Vagina (tissue), 2 donors: Measurements from ENCODE around the gene FASTK.

Source experiments
- POLR2A ChIP-seq, 2 donors: fragments of 450-650 bp; IDR thresholded peaks; one replicate each; pipeline ENCODE4 v1.6.1; 2017; ENCODE audit warnings: antibody characterized with exemption in 2 of 2, mild to moderate bottlenecking in 2 of 2, moderate library complexity in 2 of 2
- POLR2AphosphoS5 ChIP-seq, 2 donors: sonication (generic); formaldehyde crosslinking; IDR thresholded peaks; one replicate each; pipeline ENCODE4 v1.9.0; 2017; ENCODE audit warnings: antibody characterized with exemption in 2 of 2, mild to moderate bottlenecking in 2 of 2, low read depth in 1 of 2; ENCODE audit not compliant: insufficient read depth in 1 of 2
- TF ChIP-seq, protein P1 (sequence below), 3 experiments: fragments of 450-650 bp in 2 of 3; fragments of 200-600 bp in 1 of 3; sonication (generic) in 1 of 3; IDR thresholded peaks; one replicate each; pipeline ENCODE4 v1.5.1; 2017 to 2019; ENCODE audit warnings: antibody characterized with exemption in 3 of 3, mild to moderate bottlenecking in 2 of 3, moderate library complexity in 2 of 3

DNA sequence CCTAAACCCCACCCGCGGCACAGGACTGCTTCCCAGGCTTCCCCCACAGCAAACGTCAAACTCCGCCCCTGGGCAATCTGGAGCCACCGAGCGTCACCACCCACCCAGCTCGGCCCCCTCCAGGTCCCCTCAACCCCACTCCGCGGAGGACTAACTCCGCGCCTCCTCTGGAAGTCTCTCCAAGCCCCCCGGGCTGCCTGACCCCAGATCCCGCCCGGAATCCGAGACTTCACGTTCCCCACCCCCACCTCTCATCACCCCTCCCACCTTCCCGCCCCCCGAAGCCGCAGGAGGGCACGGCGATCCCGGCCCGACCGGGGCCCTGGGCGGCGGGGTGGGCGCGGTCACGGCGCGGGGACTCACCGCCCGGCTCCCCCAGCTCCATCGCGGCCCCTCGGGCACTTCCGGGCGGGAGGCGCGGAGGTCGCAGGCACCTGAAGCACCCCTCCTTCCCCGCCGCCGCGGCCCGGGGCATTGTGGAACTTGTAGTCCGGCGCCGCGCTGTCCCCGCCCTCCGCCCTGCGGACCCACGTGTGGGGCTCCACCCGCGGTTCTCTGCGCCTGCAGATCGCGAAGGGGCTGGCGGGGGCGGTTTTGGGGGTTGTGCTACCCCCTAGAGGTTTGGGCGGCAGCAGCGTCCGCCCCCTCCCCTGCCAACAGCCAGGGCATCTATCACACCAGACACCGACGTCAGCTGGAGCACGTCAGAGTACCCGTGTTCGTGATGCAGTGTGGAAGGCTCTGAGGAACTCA is 2.6 kb upstream of the FASTK start, which contains the start of gene TMUB1:
- TF ChIP-seq POLR2AphosphoS5 (IDR thresholded peaks at IDR 0.05; ENCODE audit: insufficient read depth in 1 of 2, low read depth in 1 of 2), result peak in 1 of 2 donors; percentile 69
- TF ChIP-seq, protein P1, sequence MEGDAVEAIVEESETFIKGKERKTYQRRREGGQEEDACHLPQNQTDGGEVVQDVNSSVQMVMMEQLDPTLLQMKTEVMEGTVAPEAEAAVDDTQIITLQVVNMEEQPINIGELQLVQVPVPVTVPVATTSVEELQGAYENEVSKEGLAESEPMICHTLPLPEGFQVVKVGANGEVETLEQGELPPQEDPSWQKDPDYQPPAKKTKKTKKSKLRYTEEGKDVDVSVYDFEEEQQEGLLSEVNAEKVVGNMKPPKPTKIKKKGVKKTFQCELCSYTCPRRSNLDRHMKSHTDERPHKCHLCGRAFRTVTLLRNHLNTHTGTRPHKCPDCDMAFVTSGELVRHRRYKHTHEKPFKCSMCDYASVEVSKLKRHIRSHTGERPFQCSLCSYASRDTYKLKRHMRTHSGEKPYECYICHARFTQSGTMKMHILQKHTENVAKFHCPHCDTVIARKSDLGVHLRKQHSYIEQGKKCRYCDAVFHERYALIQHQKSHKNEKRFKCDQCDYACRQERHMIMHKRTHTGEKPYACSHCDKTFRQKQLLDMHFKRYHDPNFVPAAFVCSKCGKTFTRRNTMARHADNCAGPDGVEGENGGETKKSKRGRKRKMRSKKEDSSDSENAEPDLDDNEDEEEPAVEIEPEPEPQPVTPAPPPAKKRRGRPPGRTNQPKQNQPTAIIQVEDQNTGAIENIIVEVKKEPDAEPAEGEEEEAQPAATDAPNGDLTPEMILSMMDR (IDR thresholded peaks at IDR 0.05), result no peak
- TF ChIP-seq POLR2A (IDR thresholded peaks at IDR 0.05), result peak in 1 of 2 donors; percentile 39
